ENCODE results near the gene REELD1.

REELD1 gene

GRCh38 chr4:146224326-146224966, 10.1 kb downstream of the REELD1 start:
- DNase-seq (ENCODE audit: extremely low read depth in 1 of 2, low read depth in 1 of 2) = no peak

GRCh38 chr4:146229406-146229805, 15.1 kb downstream of the REELD1 start:
- DNase-seq (ENCODE audit: extremely low read depth in 1 of 2, low read depth in 1 of 2) = no peak

GRCh38 chr4:146232131-146232722, 17.9 kb downstream of the REELD1 start:
- DNase-seq (ENCODE audit: extremely low read depth in 1 of 2, low read depth in 1 of 2) = no peak

- DNase-seq (ENCODE audit: extremely low read depth in 1 of 2, low read depth in 1 of 2) = no peak
Observed at GRCh38 chr4:146235654-146236177, 21.4 kb downstream of the REELD1 start.

- DNase-seq (ENCODE audit: extremely low read depth in 1 of 2, low read depth in 1 of 2) = no peak
Observed at GRCh38 chr4:146236216-146236615, 21.9 kb downstream of the REELD1 start.

GRCh38 chr4:146237092-146237491, 22.8 kb downstream of the REELD1 start:
- no peak for DNase-seq (ENCODE audit: extremely low read depth in 1 of 2, low read depth in 1 of 2)

- no peak for DNase-seq (ENCODE audit: extremely low read depth in 1 of 2, low read depth in 1 of 2)
Observed at GRCh38 chr4:146238107-146238506, 23.8 kb downstream of the REELD1 start.

GRCh38 chr4:146243141-146243882, 29.0 kb downstream of the REELD1 start:
- peak; percentile 55 to 81 for DNase-seq (ENCODE audit: extremely low read depth in 1 of 2, low read depth in 1 of 2)

- no peak for DNase-seq (ENCODE audit: extremely low read depth in 1 of 2, low read depth in 1 of 2)
Observed at GRCh38 chr4:146243883-146244277, 29.5 kb downstream of the REELD1 start.

GRCh38 chr4:146244496-146244895, 30.2 kb downstream of the REELD1 start:
- DNase-seq (ENCODE audit: extremely low read depth in 1 of 2, low read depth in 1 of 2) = no peak

- no peak for DNase-seq (ENCODE audit: extremely low read depth in 1 of 2, low read depth in 1 of 2)
Observed at GRCh38 chr4:146245246-146245645, 30.9 kb downstream of the REELD1 start.

- DNase-seq (ENCODE audit: extremely low read depth in 1 of 2, low read depth in 1 of 2) = no peak
Observed at GRCh38 chr4:146245850-146246249, 31.5 kb downstream of the REELD1 start.

- DNase-seq (ENCODE audit: extremely low read depth in 1 of 2, low read depth in 1 of 2) = no peak
Observed at GRCh38 chr4:146246381-146246780, 32.0 kb downstream of the REELD1 start.

- no peak for DNase-seq (ENCODE audit: extremely low read depth in 1 of 2, low read depth in 1 of 2)
Observed at GRCh38 chr4:146247356-146247755, 33.0 kb downstream of the REELD1 start.

- no peak for DNase-seq (ENCODE audit: extremely low read depth in 1 of 2, low read depth in 1 of 2)
Observed at GRCh38 chr4:146252969-146253611, 38.8 kb downstream of the REELD1 start.

GRCh38 chr4:146255463-146255862, 41.1 kb downstream of the REELD1 start:
- DNase-seq (ENCODE audit: extremely low read depth in 1 of 2, low read depth in 1 of 2) = no peak

GRCh38 chr4:146255874-146256273, 41.5 kb downstream of the REELD1 start:
- no peak for DNase-seq (ENCODE audit: extremely low read depth in 1 of 2, low read depth in 1 of 2)

GRCh38 chr4:146256328-146256727, 42.0 kb downstream of the REELD1 start:
- no peak for DNase-seq (ENCODE audit: extremely low read depth in 1 of 2, low read depth in 1 of 2)

GRCh38 chr4:146257511-146257910, 43.2 kb downstream of the REELD1 start:
- no peak for DNase-seq (ENCODE audit: extremely low read depth in 1 of 2, low read depth in 1 of 2)

- DNase-seq (ENCODE audit: extremely low read depth in 1 of 2, low read depth in 1 of 2) = no peak
Observed at GRCh38 chr4:146260521-146260920, 46.2 kb downstream of the REELD1 start.

- no peak for DNase-seq (ENCODE audit: extremely low read depth in 1 of 2, low read depth in 1 of 2)
Observed at GRCh38 chr4:146261041-146261440, 46.7 kb downstream of the REELD1 start.
